Fibroblast of villous mesenchyme (primary cell): Measurements from ENCODE around the gene GTF2A1. TPM values are rescaled to one million over a fixed set of nuclear protein-coding genes. Genes with fewer than 3 reads are reported as not detected.

ENCODE experiments used
- DNase-seq: peaks from one replicate; pipeline ENCODE4 v3.0.0-alpha.2; 2010; ENCODE audit warnings: low read depth
- H3K4me3 ChIP-seq: 2 replicates; pipeline ENCODE4 v1.5.1; 2011; ENCODE audit warnings: low read depth, mild to moderate bottlenecking, low read length
- total RNA-seq: library from RNA; depleted of rRNA; stranded (reverse); fragments of >200 nt; gene quantifications from 2 replicates; pipeline ENCODE4 v1.2.3, GENCODE V29; 2012
- TF ChIP-seq, protein P1 (sequence below): IDR thresholded peaks from 2 replicates; pipeline ENCODE4 v1.5.1; 2012; ENCODE audit warnings: low read depth, mild to moderate bottlenecking, low read length; ENCODE audit not compliant: insufficient read depth

Gene GTF2A1
- total RNA-seq, 1 donor: 28.9 TPM

DNA sequence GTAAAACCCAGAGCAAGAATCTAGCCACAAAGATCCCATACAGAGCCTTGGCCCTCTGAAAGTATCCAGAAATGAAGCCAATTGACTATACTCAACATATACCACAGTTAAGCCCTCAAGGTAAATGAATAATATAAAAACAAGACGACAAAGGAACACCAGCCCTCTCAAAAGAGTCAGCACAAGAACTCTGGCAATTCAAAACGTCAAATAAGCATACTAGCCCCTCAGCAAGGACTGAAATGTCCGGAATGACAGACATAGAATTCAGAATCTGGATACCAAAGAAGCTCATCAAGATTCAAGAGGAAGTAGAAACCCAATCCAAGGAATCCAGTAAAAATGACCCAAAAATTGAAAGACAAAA lies 49.9 kb downstream of the GTF2A1 start:
- no peak overlapping the region for H3K4me3 ChIP-seq
- TF ChIP-seq, protein P1, sequence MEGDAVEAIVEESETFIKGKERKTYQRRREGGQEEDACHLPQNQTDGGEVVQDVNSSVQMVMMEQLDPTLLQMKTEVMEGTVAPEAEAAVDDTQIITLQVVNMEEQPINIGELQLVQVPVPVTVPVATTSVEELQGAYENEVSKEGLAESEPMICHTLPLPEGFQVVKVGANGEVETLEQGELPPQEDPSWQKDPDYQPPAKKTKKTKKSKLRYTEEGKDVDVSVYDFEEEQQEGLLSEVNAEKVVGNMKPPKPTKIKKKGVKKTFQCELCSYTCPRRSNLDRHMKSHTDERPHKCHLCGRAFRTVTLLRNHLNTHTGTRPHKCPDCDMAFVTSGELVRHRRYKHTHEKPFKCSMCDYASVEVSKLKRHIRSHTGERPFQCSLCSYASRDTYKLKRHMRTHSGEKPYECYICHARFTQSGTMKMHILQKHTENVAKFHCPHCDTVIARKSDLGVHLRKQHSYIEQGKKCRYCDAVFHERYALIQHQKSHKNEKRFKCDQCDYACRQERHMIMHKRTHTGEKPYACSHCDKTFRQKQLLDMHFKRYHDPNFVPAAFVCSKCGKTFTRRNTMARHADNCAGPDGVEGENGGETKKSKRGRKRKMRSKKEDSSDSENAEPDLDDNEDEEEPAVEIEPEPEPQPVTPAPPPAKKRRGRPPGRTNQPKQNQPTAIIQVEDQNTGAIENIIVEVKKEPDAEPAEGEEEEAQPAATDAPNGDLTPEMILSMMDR: no peak
- no peak for DNase-seq

DNA sequence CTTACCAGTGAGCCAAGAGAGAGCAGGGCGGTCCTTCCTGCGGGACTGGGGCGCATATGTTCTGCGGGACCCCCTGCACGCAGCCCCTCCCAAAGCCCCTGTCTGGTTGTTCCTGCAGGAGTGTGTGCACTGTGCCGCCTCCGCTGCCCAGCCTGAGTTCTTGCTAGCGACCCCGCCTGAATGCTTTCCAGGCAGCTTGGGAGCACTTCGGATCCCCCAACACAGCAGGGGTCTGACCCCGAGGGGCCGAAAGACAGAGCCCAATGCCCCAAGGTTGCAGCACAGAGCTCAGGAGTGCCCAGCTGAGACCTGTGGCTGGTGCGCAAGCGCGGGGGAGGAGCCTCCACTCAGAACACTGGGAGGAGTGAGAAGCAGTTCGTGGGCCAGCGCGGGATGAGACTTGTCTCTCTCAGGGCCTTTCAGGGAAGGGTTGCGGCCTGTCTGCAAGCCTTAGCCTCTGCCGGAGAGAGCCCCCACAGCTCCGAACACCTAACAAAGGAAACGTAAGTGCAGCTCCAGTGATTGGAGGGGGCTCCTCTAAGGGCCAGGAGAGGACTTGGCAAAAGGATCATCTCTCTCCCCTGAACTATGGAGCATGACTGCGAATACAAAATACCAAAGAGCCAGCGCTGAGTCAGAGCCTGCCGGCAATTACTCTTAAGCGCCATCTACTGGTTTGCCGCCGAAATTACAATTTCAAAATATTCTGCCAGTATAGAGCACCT lies 50.5 kb downstream of the GTF2A1 start:
- TF ChIP-seq, protein P1: peak; percentile 91
- H3K4me3 ChIP-seq: peak overlapping the region; percentile 66
- DNase-seq: peak; percentile 86

DNA sequence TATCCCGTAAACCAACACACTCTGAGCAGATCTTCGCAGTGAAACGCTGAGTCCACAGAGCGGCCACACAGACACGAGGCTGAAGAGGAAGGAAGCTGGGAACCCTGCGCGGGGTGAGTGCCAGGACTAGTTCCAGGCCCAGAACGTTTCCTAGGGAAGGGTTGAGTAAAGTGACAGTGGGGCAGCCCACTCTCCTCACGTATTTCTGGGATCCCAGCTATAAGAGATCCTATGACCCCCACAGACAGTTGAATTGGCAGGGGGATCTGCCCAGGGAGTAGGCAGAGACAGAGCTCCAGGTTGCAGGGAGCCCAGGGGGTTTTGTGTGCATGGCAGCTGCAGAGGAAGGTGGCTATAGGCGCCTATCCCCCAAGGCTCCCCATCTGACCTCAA lies 51.1 kb downstream of the GTF2A1 start:
- TF ChIP-seq, protein P1: no peak
- DNase-seq: no peak
- H3K4me3 ChIP-seq: peak overlapping the region; percentile 66

DNA sequence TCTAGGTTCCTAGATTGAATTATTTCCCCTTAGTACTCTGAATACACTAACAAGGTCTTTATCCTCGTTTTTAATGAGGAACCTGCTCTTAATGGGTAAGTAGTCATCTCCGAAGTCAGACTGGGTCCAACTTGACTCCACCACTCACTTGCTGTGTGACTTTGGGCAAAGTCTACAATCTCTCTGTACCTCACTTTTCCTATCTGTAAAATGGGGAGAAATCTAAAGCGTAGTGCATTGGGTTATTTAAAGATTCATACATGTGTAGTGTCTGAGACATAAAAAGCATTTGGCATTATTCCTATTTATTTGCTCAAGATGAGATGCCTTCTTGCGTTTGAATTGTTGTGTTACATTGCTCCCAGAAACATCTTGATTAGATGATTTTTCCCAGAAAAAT lies 51.5 kb downstream of the GTF2A1 start:
- TF ChIP-seq, protein P1: no peak
- peak overlapping the region; percentile 66 for H3K4me3 ChIP-seq
- DNase-seq: no peak

DNA sequence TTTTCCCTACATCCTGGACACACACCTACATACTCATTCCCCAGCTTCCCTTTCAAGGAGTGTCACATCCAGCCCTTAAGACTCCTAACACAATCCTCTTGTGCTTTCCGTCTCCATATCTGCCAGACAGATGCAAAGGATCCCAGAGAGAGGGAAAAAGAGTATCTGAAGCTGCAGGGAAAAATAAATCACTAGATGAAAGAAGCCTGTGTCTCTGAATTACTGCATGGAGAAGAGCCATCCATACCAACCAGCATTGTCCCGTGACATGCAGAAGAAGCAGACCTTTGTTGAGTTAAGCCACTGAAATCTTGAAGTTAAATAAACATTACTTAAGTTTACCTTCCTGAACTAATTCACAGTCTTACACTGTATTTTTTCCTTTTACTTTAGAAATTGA lies 54.6 kb downstream of the GTF2A1 start:
- TF ChIP-seq, protein P1: no peak
- H3K4me3 ChIP-seq: no peak overlapping the region
- no peak for DNase-seq

DNA sequence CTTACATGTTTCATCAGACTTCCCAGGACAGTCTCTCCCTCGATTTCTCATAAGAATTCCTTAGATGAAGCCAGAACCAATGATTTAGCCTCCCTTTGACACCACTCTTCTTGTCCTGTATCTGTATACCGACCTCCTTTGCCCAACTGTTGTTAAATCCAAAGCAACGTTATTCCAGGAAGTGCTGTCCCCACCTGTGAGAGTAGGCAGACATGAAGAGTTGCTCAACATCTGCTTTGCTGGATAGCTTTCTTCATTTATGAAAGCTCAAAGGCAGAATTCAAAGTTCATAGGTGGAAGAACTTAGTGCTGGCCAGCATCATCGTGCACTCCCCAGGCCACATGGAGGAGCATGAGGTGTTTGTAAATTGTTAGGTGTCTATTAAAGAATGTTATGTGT lies 55.6 kb downstream of the GTF2A1 start:
- TF ChIP-seq, protein P1: no peak
- peak; percentile 35 for DNase-seq
- H3K4me3 ChIP-seq: no peak overlapping the region
